CD14-positive monocyte (primary cell): ENCODE data around the gene SMG6. TPM values are rescaled to one million over a fixed set of nuclear protein-coding genes. Genes with fewer than 3 reads are reported as not detected.

Experiments used
- DNase-seq, 3 donors: peaks; one replicate each; pipeline ENCODE4 v3.0.0-alpha.2; 2011 to 2022
- H2AFZ ChIP-seq: 2 replicates; pipeline ENCODE4 v1.6.0; 2012; ENCODE audit warnings: mild to moderate bottlenecking, low read depth, low read length, inconsistent platforms; ENCODE audit not compliant: insufficient read depth, poor library complexity, severe bottlenecking
- H3K27ac ChIP-seq, 2 donors: 1 replicate in 1 of 2; 2 replicates in 1 of 2; pipeline ENCODE4 v1.5.1; 2012 to 2013; ENCODE audit warnings: low read length in 2 of 2, control low read depth in 1 of 2, inconsistent platforms in 1 of 2, low read depth in 1 of 2, mild to moderate bottlenecking in 1 of 2
- H3K27me3 ChIP-seq, 2 donors: one replicate each; pipeline versions ENCODE4 v1.6.0 to v1.6.1; 2011 to 2013; ENCODE audit warnings: low read length in 2 of 2; ENCODE audit not compliant: control insufficient read depth in 2 of 2, insufficient read depth in 2 of 2
- H3K36me3 ChIP-seq, 2 donors: replicated peaks in 1 of 2; 1 replicate in 1 of 2; 2 replicates in 1 of 2; pipeline versions ENCODE4 v1.5.1 to v1.6.1; 2012 to 2013; ENCODE audit warnings: low read length in 2 of 2, control low read depth in 1 of 2, inconsistent platforms in 1 of 2, mild to moderate bottlenecking in 1 of 2; ENCODE audit not compliant: insufficient read depth in 2 of 2, control insufficient read depth in 1 of 2
- H3K4me1 ChIP-seq, 2 donors: 1 replicate in 1 of 2; 2 replicates in 1 of 2; pipeline versions ENCODE4 v1.5.1 to v1.6.1; 2012 to 2013; ENCODE audit warnings: low read length in 2 of 2, control low read depth in 1 of 2, inconsistent platforms in 1 of 2, mild to moderate bottlenecking in 1 of 2, moderate library complexity in 1 of 2; ENCODE audit not compliant: insufficient read depth in 2 of 2, control insufficient read depth in 1 of 2
- H3K4me2 ChIP-seq: replicated peaks from 2 replicates; pipeline ENCODE3; 2012; ENCODE audit warnings: low read length, moderate library complexity, mild to moderate bottlenecking; ENCODE audit not compliant: poor library complexity, severe bottlenecking; ENCODE audit errors: extremely low read depth
- H3K4me3 ChIP-seq, 3 experiments: fragments of 200-600 bp in 1 of 3; sonication (generic) in 1 of 3; replicated peaks in 1 of 3; 1 replicate in 2 of 3; 2 replicates in 1 of 3; pipeline ENCODE4 v1.5.1; 2011 to 2013; ENCODE audit warnings: low read length in 3 of 3, mild to moderate bottlenecking in 3 of 3, control low read depth in 2 of 3, low read depth in 2 of 3, inconsistent platforms in 1 of 3, moderate library complexity in 1 of 3
- H3K79me2 ChIP-seq: 2 replicates; pipeline ENCODE4 v1.6.0; 2012; ENCODE audit warnings: mild to moderate bottlenecking, control low read depth, inconsistent platforms, low read length, moderate library complexity; ENCODE audit not compliant: insufficient read depth
- H3K9ac ChIP-seq: 2 replicates; pipeline ENCODE4 v1.6.0; 2017; ENCODE audit warnings: low read length, mild to moderate bottlenecking; ENCODE audit not compliant: insufficient read depth, poor library complexity, severe bottlenecking
- H3K9me3 ChIP-seq, 2 donors: replicated peaks in 1 of 2; 1 replicate in 1 of 2; 2 replicates in 1 of 2; pipeline versions ENCODE4 v1.5.1 to v1.6.1; 2012 to 2013; ENCODE audit warnings: low read length in 2 of 2, control low read depth in 1 of 2; ENCODE audit not compliant: control insufficient read depth in 1 of 2, insufficient read depth in 1 of 2
- H4K20me1 ChIP-seq: 2 replicates; pipeline ENCODE4 v1.6.0; 2012; ENCODE audit warnings: mild to moderate bottlenecking, low read length, control low read depth, moderate library complexity; ENCODE audit not compliant: insufficient read depth
- H3K27ac Mint-ChIP-seq, 7 donors: one replicate each; pipeline ENCODE4 v1.8.0; 2020; ENCODE audit warnings: mild to moderate bottlenecking in 7 of 7, mixed read lengths in 7 of 7, moderate library complexity in 6 of 7, inconsistent platforms in 2 of 7
- H3K27me3 Mint-ChIP-seq, 3 donors: one replicate each; pipeline ENCODE4 v1.8.0; 2021 to 2022; ENCODE audit warnings: low read depth in 3 of 3, mild to moderate bottlenecking in 3 of 3, mixed read lengths in 3 of 3, moderate library complexity in 3 of 3, inconsistent platforms in 1 of 3
- H3K36me3 Mint-ChIP-seq, 2 donors: one replicate each; pipeline ENCODE4 v1.8.0; 2020; ENCODE audit warnings: mixed read lengths in 2 of 2, inconsistent platforms in 1 of 2, mild to moderate bottlenecking in 1 of 2
- H3K4me1 Mint-ChIP-seq: one replicate; pipeline ENCODE4 v1.8.0; 2020; ENCODE audit warnings: mild to moderate bottlenecking, mixed read lengths
- H3K4me3 Mint-ChIP-seq, 2 donors: one replicate each; pipeline ENCODE4 v1.8.0; 2020; ENCODE audit warnings: mild to moderate bottlenecking in 2 of 2, mixed read lengths in 2 of 2, moderate library complexity in 1 of 2
- H3K9me3 Mint-ChIP-seq, 7 donors: one replicate each; pipeline ENCODE4 v1.8.0; 2020 to 2022; ENCODE audit warnings: mixed read lengths in 7 of 7, mild to moderate bottlenecking in 6 of 7, moderate library complexity in 6 of 7, inconsistent platforms in 2 of 7
- CTCF ChIP-seq: fragments of 200-600 bp; IDR thresholded peaks from one replicate; pipeline ENCODE4 v1.8.0; 2022; ENCODE audit warnings: antibody characterized with exemption, mild to moderate bottlenecking
- WGBS: methylation state at CpG from one replicate; pipeline ENCODE4 v1.1.5; 2013; ENCODE audit warnings: missing lambda C conversion rate; ENCODE audit not compliant: insufficient coverage; 5-methylcytosine and 5-hydroxymethylcytosine counted together
- intact Hi-C, 2 donors: fragments of 100-400 bp; cut with micrococcal nuclease; formaldehyde crosslinking; loops; one replicate each; pipeline versions ENCODE4 v1.15.0 to v1.15.1; 2023
- polyA plus RNA-seq, 3 donors: library from polyadenylated mRNA; depleted of rRNA in 1 of 3; unstranded in 2 of 3; stranded (reverse) in 1 of 3; fragments of 300-500 nt in 2 of 3; fragments of >200 nt in 1 of 3; fragmentation: Illumina TruSeq in 2 of 3; gene quantifications; 1 replicate in 2 of 3; 2 replicates in 1 of 3; pipeline ENCODE4 v1.2.3, GENCODE V29; 2012 to 2021

Gene SMG6
- polyA plus RNA-seq, 3 donors = 0.67 to 7.1 (median 1.1) TPM

GRCh38 chr17:2136241-2136640 lies 167.3 kb downstream of the SMG6 start:
- no peak for DNase-seq
- no peak overlapping the region for H3K4me2 ChIP-seq
- Mint-ChIP-seq H3K36me3 (peaks cover 3 to 11% of the 10 kb centered on the region in 2 donors), H3K27ac (peak overlapping the region in 1 of 7 donors; percentile 75), H3K27me3 (no peaks in the 10 kb centered on the region), H3K4me1 (peaks cover 25% of the 10 kb centered on the region), H3K4me3 (no peak overlapping the region), H3K9me3 (peaks cover 0 to 2% (median 0%) of the 10 kb centered on the region in 7 donors)
- no peak overlapping the region for H2AFZ ChIP-seq
- peaks cover 26 to 27% of the 10 kb centered on the region in 2 donors for H3K4me1 ChIP-seq
- TF ChIP-seq CTCF = no peak
- H4K20me1 ChIP-seq = no peaks in the 10 kb centered on the region
- H3K79me2 ChIP-seq = no peaks in the 10 kb centered on the region
- WGBS = 98% methylated on average over 5 of the region's 6 CpGs
- intact Hi-C loops = loop anchor here in 1 of 2 donors (5.0 kb wide), 1 partner anchor 64 kb away; no protein-coding TSS in a partner anchor
- no peak overlapping the region for H3K27ac ChIP-seq
- no peaks in the 10 kb centered on the region for H3K36me3 ChIP-seq
- no peak overlapping the region for H3K9ac ChIP-seq
- no peaks in the 10 kb centered on the region for H3K27me3 ChIP-seq
- H3K4me3 ChIP-seq = no peak overlapping the region
- no peaks in the 10 kb centered on the region for H3K9me3 ChIP-seq

GRCh38 chr17:2128011-2128410 lies 175.6 kb downstream of the SMG6 start:
- H3K27ac Mint-ChIP-seq = no peak overlapping the region
- H3K4me3 Mint-ChIP-seq = no peak overlapping the region
- no peak overlapping the region for H3K9ac ChIP-seq
- no peak overlapping the region for H3K4me3 ChIP-seq
- no peaks in the 10 kb centered on the region for H3K27me3 Mint-ChIP-seq
- WGBS = 100% methylated on average over 4 of the region's 15 CpGs
- H3K27ac ChIP-seq = no peak overlapping the region
- no peak overlapping the region for H2AFZ ChIP-seq
- H3K36me3 ChIP-seq = peaks cover 0 to 5% of the 10 kb centered on the region in 2 donors
- H3K27me3 ChIP-seq = no peaks in the 10 kb centered on the region
- no peak overlapping the region for H3K4me2 ChIP-seq
- DNase-seq = no peak
- no peaks in the 10 kb centered on the region for H3K79me2 ChIP-seq
- intact Hi-C loops = no loop called here
- peaks cover 0 to 4% (median 0%) of the 10 kb centered on the region in 7 donors for H3K9me3 Mint-ChIP-seq
- H3K4me1 Mint-ChIP-seq = peaks cover 21% of the 10 kb centered on the region
- H3K4me1 ChIP-seq = peaks cover 20 to 22% of the 10 kb centered on the region in 2 donors
- H3K9me3 ChIP-seq = no peaks in the 10 kb centered on the region
- peaks cover 15 to 21% of the 10 kb centered on the region in 2 donors for H3K36me3 Mint-ChIP-seq
- no peak for TF ChIP-seq CTCF
- H4K20me1 ChIP-seq = no peaks in the 10 kb centered on the region
